ENCODE data around the gene CADM1.

Gene CADM1

GRCh38 chr11:115132436-115133228 is 371.6 kb downstream of the CADM1 start:
- no peak overlapping the region for H3K27ac ChIP-seq (ENCODE audit: low read length)
- no peak overlapping the region for H3K4me3 ChIP-seq (ENCODE audit: low read depth in 1 of 2, low read length in 2 of 2)
- H3K9me3 ChIP-seq (ENCODE audit: control insufficient read depth in 1 of 2, low read length in 2 of 2) = no peaks in the 10 kb centered on the region
- no peaks in the 10 kb centered on the region for H3K27me3 ChIP-seq (ENCODE audit: low read depth, low read length)
- no peaks in the 10 kb centered on the region for H3K4me1 ChIP-seq (ENCODE audit: control insufficient read depth in 1 of 2, insufficient read depth in 2 of 2, low read length in 2 of 2)
- H3K36me3 ChIP-seq (ENCODE audit: control insufficient read depth in 1 of 2, insufficient read depth in 2 of 2, low read length in 2 of 2) = no peaks in the 10 kb centered on the region

DNA sequence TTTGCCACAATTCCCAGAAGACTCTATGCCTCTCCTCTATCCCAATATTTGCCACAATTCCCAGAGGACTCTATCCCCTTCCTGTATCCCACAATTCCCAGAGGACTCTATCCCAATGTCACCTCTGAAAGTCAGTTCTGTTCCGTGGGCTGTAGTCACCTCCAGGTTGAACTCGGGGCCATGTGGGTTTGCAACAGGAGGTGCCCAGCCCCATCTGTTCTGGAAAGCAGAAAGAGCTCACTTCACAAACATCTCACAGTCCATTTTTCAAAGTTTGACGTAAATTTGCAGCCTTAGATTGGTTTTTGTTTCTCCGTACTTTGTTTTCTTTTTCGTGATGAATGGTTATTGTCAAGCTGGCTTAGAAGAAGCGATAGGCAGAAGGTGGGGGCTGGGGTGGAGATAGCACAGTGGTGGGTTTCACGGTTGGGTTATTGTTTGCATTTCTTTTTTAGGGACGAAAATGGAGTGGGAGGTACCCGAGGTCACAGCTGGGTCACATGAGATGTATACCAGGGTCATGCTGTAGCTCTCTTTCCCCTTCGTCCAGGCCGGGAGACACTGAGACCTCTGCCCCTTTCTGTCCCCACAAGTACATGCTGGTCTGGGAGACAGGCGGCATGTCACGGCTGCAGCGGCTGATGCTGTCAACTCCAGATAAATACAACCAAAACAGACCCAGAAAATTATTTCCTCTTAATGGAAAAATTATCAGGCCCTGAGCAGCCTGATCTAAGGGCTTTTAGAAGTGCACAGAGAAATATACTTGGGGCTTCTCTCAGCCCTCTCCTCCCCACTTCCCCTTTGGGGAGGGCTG is 374.5 kb downstream of the CADM1 start:
- no peaks in the 10 kb centered on the region for H3K27me3 ChIP-seq (ENCODE audit: low read depth, low read length)
- H3K27ac ChIP-seq (ENCODE audit: low read length) = no peak overlapping the region

DNA sequence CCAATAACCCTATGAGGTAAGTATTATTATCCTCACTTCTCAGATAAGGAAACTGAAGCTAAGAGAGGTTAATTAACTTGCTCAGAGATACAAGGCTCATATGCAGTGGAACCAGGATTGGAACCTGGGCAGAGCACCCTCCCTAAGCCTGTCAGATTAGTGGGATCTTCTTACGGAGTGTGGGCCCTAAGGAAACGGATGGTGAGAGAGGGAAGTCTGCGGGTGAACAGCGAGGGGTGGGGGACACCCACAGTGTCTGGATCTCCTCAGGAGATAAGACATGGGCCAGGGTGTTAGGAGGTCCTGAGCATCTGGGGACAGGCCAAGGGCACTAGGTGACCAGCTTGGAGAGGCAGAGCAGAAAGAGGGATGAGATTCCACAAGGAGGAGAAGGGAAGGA is 376.0 kb downstream of the CADM1 start:
- Histone ChIP-seq H3K27me3 (ENCODE audit: low read depth, low read length) (no peaks in the 10 kb centered on the region), H3K4me1 (ENCODE audit: control insufficient read depth in 1 of 2, insufficient read depth in 2 of 2, low read length in 2 of 2) (no peaks in the 10 kb centered on the region), H3K27ac (ENCODE audit: low read length) (no peak overlapping the region), H3K4me3 (ENCODE audit: low read depth in 1 of 2, low read length in 2 of 2) (no peak overlapping the region), H3K9me3 (ENCODE audit: control insufficient read depth in 1 of 2, low read length in 2 of 2) (no peaks in the 10 kb centered on the region), H3K36me3 (ENCODE audit: control insufficient read depth in 1 of 2, insufficient read depth in 2 of 2, low read length in 2 of 2) (no peaks in the 10 kb centered on the region)

More for the DNA sequence above, 374.5 kb downstream of the CADM1 start:
- Histone ChIP-seq H3K4me1 (ENCODE audit: control insufficient read depth in 1 of 2, insufficient read depth in 2 of 2, low read length in 2 of 2) (no peaks in the 10 kb centered on the region), H3K4me3 (ENCODE audit: low read depth in 1 of 2, low read length in 2 of 2) (no peak overlapping the region), H3K36me3 (ENCODE audit: control insufficient read depth in 1 of 2, insufficient read depth in 2 of 2, low read length in 2 of 2) (no peaks in the 10 kb centered on the region), H3K9me3 (ENCODE audit: control insufficient read depth in 1 of 2, low read length in 2 of 2) (no peaks in the 10 kb centered on the region)

DNA sequence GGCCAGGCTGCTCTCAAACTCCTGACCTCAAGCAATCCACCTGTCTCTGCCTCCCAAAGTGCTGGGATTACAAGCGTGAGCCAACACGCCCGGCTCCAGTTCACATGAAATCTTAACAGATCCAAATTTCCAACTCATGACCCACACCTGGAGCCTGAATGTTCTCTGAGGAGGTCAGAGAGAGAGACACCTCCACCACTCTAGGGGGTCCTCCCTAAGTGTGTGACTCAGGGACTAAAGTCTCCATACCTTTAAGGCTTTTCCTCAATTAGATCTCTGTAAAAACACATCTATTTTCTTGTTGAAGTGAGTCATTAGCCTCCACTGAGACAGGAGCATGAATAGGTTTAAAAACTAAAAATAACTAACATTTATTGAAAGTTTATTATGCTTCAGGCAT is 376.4 kb downstream of the CADM1 start:
- no peaks in the 10 kb centered on the region for H3K4me1 ChIP-seq (ENCODE audit: control insufficient read depth in 1 of 2, insufficient read depth in 2 of 2, low read length in 2 of 2)
- H3K36me3 ChIP-seq (ENCODE audit: control insufficient read depth in 1 of 2, insufficient read depth in 2 of 2, low read length in 2 of 2) = no peaks in the 10 kb centered on the region
- H3K27ac ChIP-seq (ENCODE audit: low read length) = no peak overlapping the region
- no peaks in the 10 kb centered on the region for H3K27me3 ChIP-seq (ENCODE audit: low read depth, low read length)
- no peak overlapping the region for H3K4me3 ChIP-seq (ENCODE audit: low read depth in 1 of 2, low read length in 2 of 2)
- H3K9me3 ChIP-seq (ENCODE audit: control insufficient read depth in 1 of 2, low read length in 2 of 2) = no peaks in the 10 kb centered on the region

GRCh38 chr11:115126515-115127208 is 377.6 kb downstream of the CADM1 start:
- H3K27ac ChIP-seq (ENCODE audit: low read length) = no peak overlapping the region
- H3K4me3 ChIP-seq (ENCODE audit: low read depth in 1 of 2, low read length in 2 of 2) = no peak overlapping the region
- H3K27me3 ChIP-seq (ENCODE audit: low read depth, low read length) = no peaks in the 10 kb centered on the region
- H3K4me1 ChIP-seq (ENCODE audit: control insufficient read depth in 1 of 2, insufficient read depth in 2 of 2, low read length in 2 of 2) = no peaks in the 10 kb centered on the region
- H3K9me3 ChIP-seq (ENCODE audit: control insufficient read depth in 1 of 2, low read length in 2 of 2) = no peaks in the 10 kb centered on the region
- H3K36me3 ChIP-seq (ENCODE audit: control insufficient read depth in 1 of 2, insufficient read depth in 2 of 2, low read length in 2 of 2) = no peaks in the 10 kb centered on the region

GRCh38 chr11:115126092-115126491 is 378.1 kb downstream of the CADM1 start:
- H3K27ac ChIP-seq (ENCODE audit: low read length) = no peak overlapping the region
- H3K4me3 ChIP-seq (ENCODE audit: low read depth in 1 of 2, low read length in 2 of 2) = no peak overlapping the region
- no peaks in the 10 kb centered on the region for H3K4me1 ChIP-seq (ENCODE audit: control insufficient read depth in 1 of 2, insufficient read depth in 2 of 2, low read length in 2 of 2)
- H3K36me3 ChIP-seq (ENCODE audit: control insufficient read depth in 1 of 2, insufficient read depth in 2 of 2, low read length in 2 of 2) = no peaks in the 10 kb centered on the region
- no peaks in the 10 kb centered on the region for H3K9me3 ChIP-seq (ENCODE audit: control insufficient read depth in 1 of 2, low read length in 2 of 2)
- H3K27me3 ChIP-seq (ENCODE audit: low read depth, low read length) = no peaks in the 10 kb centered on the region

- Histone ChIP-seq H3K27ac (ENCODE audit: low read length) (no peak overlapping the region), H3K36me3 (ENCODE audit: control insufficient read depth in 1 of 2, insufficient read depth in 2 of 2, low read length in 2 of 2) (no peaks in the 10 kb centered on the region), H3K27me3 (ENCODE audit: low read depth, low read length) (no peaks in the 10 kb centered on the region), H3K4me3 (ENCODE audit: low read depth in 1 of 2, low read length in 2 of 2) (no peak overlapping the region), H3K9me3 (ENCODE audit: control insufficient read depth in 1 of 2, low read length in 2 of 2) (no peaks in the 10 kb centered on the region), H3K4me1 (ENCODE audit: control insufficient read depth in 1 of 2, insufficient read depth in 2 of 2, low read length in 2 of 2) (no peaks in the 10 kb centered on the region)
Observed at GRCh38 chr11:115124786-115125185, 379.4 kb downstream of the CADM1 start.

- H3K27ac ChIP-seq (ENCODE audit: low read length) = no peak overlapping the region
Observed at GRCh38 chr11:115123641-115124040, 380.6 kb downstream of the CADM1 start.

DNA sequence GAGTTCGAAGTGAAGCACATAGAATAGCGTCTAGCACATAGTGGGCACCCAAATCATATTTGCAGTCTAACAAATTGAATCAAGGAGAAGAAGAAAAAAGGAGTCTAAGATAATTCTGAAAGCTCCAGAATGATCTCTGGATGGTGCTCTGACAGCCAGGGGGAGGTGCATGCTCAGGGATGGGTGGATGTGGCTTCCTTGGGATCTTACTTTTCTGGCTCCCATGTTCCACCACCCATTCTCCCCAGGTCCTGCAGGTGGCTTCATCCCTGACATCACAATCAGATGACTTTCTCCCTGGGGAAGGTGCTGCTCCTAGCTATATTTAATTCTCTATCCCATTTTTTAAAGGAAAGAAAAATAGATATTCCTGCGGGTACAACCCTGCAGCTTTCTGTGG is 381.9 kb downstream of the CADM1 start:
- Histone ChIP-seq H3K36me3 (ENCODE audit: control insufficient read depth in 1 of 2, insufficient read depth in 2 of 2, low read length in 2 of 2) (no peaks in the 10 kb centered on the region), H3K27ac (ENCODE audit: low read length) (no peak overlapping the region), H3K4me1 (ENCODE audit: control insufficient read depth in 1 of 2, insufficient read depth in 2 of 2, low read length in 2 of 2) (no peaks in the 10 kb centered on the region), H3K27me3 (ENCODE audit: low read depth, low read length) (no peaks in the 10 kb centered on the region), H3K4me3 (ENCODE audit: low read depth in 1 of 2, low read length in 2 of 2) (no peak overlapping the region), H3K9me3 (ENCODE audit: control insufficient read depth in 1 of 2, low read length in 2 of 2) (no peaks in the 10 kb centered on the region)

More at GRCh38 chr11:115123641-115124040, 380.6 kb downstream of the CADM1 start:
- no peaks in the 10 kb centered on the region for H3K9me3 ChIP-seq (ENCODE audit: control insufficient read depth in 1 of 2, low read length in 2 of 2)
- no peaks in the 10 kb centered on the region for H3K27me3 ChIP-seq (ENCODE audit: low read depth, low read length)
- no peaks in the 10 kb centered on the region for H3K4me1 ChIP-seq (ENCODE audit: control insufficient read depth in 1 of 2, insufficient read depth in 2 of 2, low read length in 2 of 2)
- H3K36me3 ChIP-seq (ENCODE audit: control insufficient read depth in 1 of 2, insufficient read depth in 2 of 2, low read length in 2 of 2) = no peaks in the 10 kb centered on the region
- no peak overlapping the region for H3K4me3 ChIP-seq (ENCODE audit: low read depth in 1 of 2, low read length in 2 of 2)

Data from muscle layer of duodenum (tissue), 2 donors.